ENCODE results near the gene GAL.

GAL gene

GRCh38 chr11:68673991-68674390, 10.4 kb upstream of the GAL start:
- no peak overlapping the region for H3K4me3 ChIP-seq (ENCODE audit: low read depth, low read length)
- no peak for DNase-seq (ENCODE audit: low read depth)
- no peak for TF ChIP-seq CTCF (IDR thresholded peaks at IDR 0.05; ENCODE audit: low read depth, low read length, missing control alignments)

- TF ChIP-seq CTCF (IDR thresholded peaks at IDR 0.05; ENCODE audit: low read depth, low read length, missing control alignments): no peak
- H3K4me3 ChIP-seq (ENCODE audit: low read depth, low read length): no peak overlapping the region
Measured at GRCh38 chr11:68674461-68674860, 9.9 kb upstream of the GAL start.

GRCh38 chr11:68677432-68677831, 6.9 kb upstream of the GAL start:
- TF ChIP-seq CTCF (IDR thresholded peaks at IDR 0.05; ENCODE audit: low read depth, low read length, missing control alignments): no peak
- DNase-seq (ENCODE audit: low read depth): no peak
- H3K4me3 ChIP-seq (ENCODE audit: low read depth, low read length): no peak overlapping the region

More at GRCh38 chr11:68674461-68674860, 9.9 kb upstream of the GAL start:
- DNase-seq (ENCODE audit: low read depth): no peak

GRCh38 chr11:68678031-68678441, 6.3 kb upstream of the GAL start:
- no peak for TF ChIP-seq CTCF (IDR thresholded peaks at IDR 0.05; ENCODE audit: low read depth, low read length, missing control alignments)
- H3K4me3 ChIP-seq (ENCODE audit: low read depth, low read length): no peak overlapping the region
- DNase-seq (ENCODE audit: low read depth): no peak

GRCh38 chr11:68680541-68681231, 3.7 kb upstream of the GAL start:
- TF ChIP-seq CTCF (IDR thresholded peaks at IDR 0.05; ENCODE audit: low read depth, low read length, missing control alignments): no peak
- no peak for DNase-seq (ENCODE audit: low read depth)
- no peak overlapping the region for H3K4me3 ChIP-seq (ENCODE audit: low read depth, low read length)

- TF ChIP-seq CTCF (IDR thresholded peaks at IDR 0.05; ENCODE audit: low read depth, low read length, missing control alignments): no peak
- H3K4me3 ChIP-seq (ENCODE audit: low read depth, low read length): no peak overlapping the region
- DNase-seq (ENCODE audit: low read depth): no peak
Measured at GRCh38 chr11:68682531-68682961, 1.8 kb upstream of the GAL start.

- no peak for DNase-seq (ENCODE audit: low read depth)
- no peak for TF ChIP-seq CTCF (IDR thresholded peaks at IDR 0.05; ENCODE audit: low read depth, low read length, missing control alignments)
- no peak overlapping the region for H3K4me3 ChIP-seq (ENCODE audit: low read depth, low read length)
Measured at GRCh38 chr11:68683121-68683520, 1.2 kb upstream of the GAL start.
